GM12878 (cell line): Measurements from ENCODE around the gene CEND1. TPM values are rescaled to one million over a fixed set of nuclear protein-coding genes. Genes with fewer than 3 reads are reported as not detected.

Experiments
- ASH2L ChIP-seq: fragments of 300-600, 200-600 bp; sonication (generic); IDR thresholded peaks from 2 replicates; pipeline ENCODE4 v1.6.1; 2017; ENCODE audit warnings: low read depth, mild to moderate bottlenecking, borderline replicate concordance
- EGR1 ChIP-seq, 2 experiments: IDR thresholded peaks; 1 replicate in 1 of 2; 2 replicates in 1 of 2; pipeline ENCODE4 v1.6.1; 2011 to 2012; ENCODE audit warnings: low read depth in 2 of 2, low read length in 2 of 2, borderline replicate concordance in 1 of 2, mild to moderate bottlenecking in 1 of 2, moderate library complexity in 1 of 2
- EZH2 ChIP-seq: IDR thresholded peaks from 2 replicates; pipeline ENCODE4 v1.6.1; 2012; ENCODE audit warnings: low read depth, mild to moderate bottlenecking, control low read depth, inconsistent platforms, low read length, borderline replicate concordance; ENCODE audit not compliant: control insufficient read depth
- FOXM1 ChIP-seq: IDR thresholded peaks from 2 replicates; pipeline ENCODE4 v1.6.1; 2012; ENCODE audit warnings: low read depth, mild to moderate bottlenecking, inconsistent platforms, low read length, moderate library complexity
- GATAD2B ChIP-seq: fragments of 450-650 bp; conservative IDR thresholded peaks from 2 replicates; pipeline ENCODE4 v1.6.1; 2017; ENCODE audit warnings: low read depth, mild to moderate bottlenecking, moderate library complexity
- HDAC2 ChIP-seq: fragments of 200-600 bp; sonication (generic); IDR thresholded peaks from 2 replicates; pipeline ENCODE4 v1.6.1; 2017
- NFYA ChIP-seq: IDR thresholded peaks from 2 replicates; pipeline ENCODE4 v1.6.1; 2011; ENCODE audit warnings: low read depth, mild to moderate bottlenecking, low read length, improper control_type of control experiment, borderline replicate concordance
- NKRF ChIP-seq: fragments of 450-650 bp; conservative IDR thresholded peaks from 2 replicates; pipeline ENCODE4 v1.6.1; 2017; ENCODE audit warnings: mild to moderate bottlenecking, moderate library complexity
- PBX3 ChIP-seq: IDR thresholded peaks from 2 replicates; pipeline ENCODE4 v1.6.1; 2011; ENCODE audit warnings: mild to moderate bottlenecking, low read depth, low read length, moderate library complexity; ENCODE audit not compliant: insufficient replicate concordance
- RBBP5 ChIP-seq: fragments of 200-600 bp; sonication (generic); conservative IDR thresholded peaks from 2 replicates; pipeline ENCODE4 v1.6.1; 2016
- RELA ChIP-seq: fragments of 450-650 bp; IDR thresholded peaks from 2 replicates; pipeline ENCODE4 v1.8.0; 2014; ENCODE audit warnings: borderline replicate concordance; ENCODE audit not compliant: partially characterized antibody
- SIX5 ChIP-seq: IDR thresholded peaks from 2 replicates; pipeline ENCODE4 v1.6.1; 2011; ENCODE audit warnings: mild to moderate bottlenecking, low read depth, low read length, moderate library complexity; ENCODE audit not compliant: severe bottlenecking
- SMAD1 ChIP-seq: fragments of 450-650 bp; IDR thresholded peaks from 2 replicates; pipeline ENCODE4 v1.6.1; 2018; ENCODE audit warnings: mild to moderate bottlenecking, low read depth; ENCODE audit not compliant: partially characterized antibody
- SRF ChIP-seq, 2 experiments: IDR thresholded peaks; 2 replicates each; pipeline ENCODE4 v1.6.1; 2011; ENCODE audit warnings: low read depth in 2 of 2, low read length in 2 of 2, mild to moderate bottlenecking in 1 of 2, moderate library complexity in 1 of 2
- TARDBP ChIP-seq: IDR thresholded peaks from 2 replicates; pipeline ENCODE4 v1.6.1; 2016; ENCODE audit warnings: borderline replicate concordance
- TCF7 ChIP-seq: IDR thresholded peaks from 2 replicates; pipeline ENCODE4 v1.6.1; 2014; ENCODE audit warnings: antibody characterized with exemption, borderline replicate concordance
- polyA plus RNA-seq, 11 experiments: library from polyadenylated mRNA; depleted of rRNA in 4 of 11; unstranded in 6 of 11; stranded (reverse) in 5 of 11; fragments of >200 nt; fragmentation: Nextera tagmentation in 4 of 11; fragmentation: Illumina TruSeq in 1 of 11; extraction: Ambion mirVana in 4 of 11; extraction: Trizol in 1 of 11; gene quantifications; 1 replicate in 1 of 11; 2 replicates in 10 of 11; pipeline versions ENCODE4 v1.2.1 to v1.2.3, GENCODE V29; 2011 to 2016; ENCODE audit warnings: inconsistent platforms in 2 of 11, missing spikeins in 2 of 11, low read depth in 1 of 11
- total RNA-seq, 4 experiments: library from RNA; depleted of rRNA in 3 of 4; stranded (reverse); fragments of >200 nt in 3 of 4; fragmentation: Illumina TruSeq in 1 of 4; extraction: Trizol in 1 of 4; gene quantifications; 2 replicates each; pipeline versions ENCODE4 v1.2.1 to v1.2.3, GENCODE V29; 2013 to 2021
- TF ChIP-seq, protein P1 (sequence below): fragments of 450-650 bp; IDR thresholded peaks from 2 replicates; pipeline ENCODE4 v1.6.1; 2017; ENCODE audit warnings: mild to moderate bottlenecking, moderate library complexity
- TF ChIP-seq, protein P2 (sequence below): IDR thresholded peaks from 2 replicates; pipeline ENCODE4 v1.6.1; 2012; ENCODE audit warnings: mild to moderate bottlenecking, low read depth, low read length

The CEND1 gene
- total and polyA plus RNA-seq, 10 of the 15 experiments (the other 5 are each of a cell fraction or from before 2014, with no cell fraction given) = 0.31 to 13.6 (median 7.2) TPM; not detected in 1

GRCh38 chr11:809287-810039 is 19.6 kb upstream of the CEND1 start, which contains the start of gene RPLP2 (continued):
- TF ChIP-seq GATAD2B (peak; percentile 81), EZH2 (no peak), EGR1 (IDR thresholded peaks at IDR 0.05; ENCODE audit: borderline replicate concordance in 1 of 2, low read depth in 2 of 2, low read length in 2 of 2) (peak; percentile 81 to 95), RBBP5 (no peak), PBX3 (peak; percentile 42), ASH2L (no peak; the same call in 1 of the 2 replicates), NKRF (peak; percentile 88), TARDBP (peak; percentile 83), RELA (peak; percentile 66), HDAC2 (no peak), SMAD1 (no peak), SRF (IDR thresholded peaks at IDR 0.05; ENCODE audit: low read depth in 2 of 2, low read length in 2 of 2) (peak; percentile 39 to 84), TCF7 (no peak), FOXM1 (no peak), SIX5 (peak; percentile 86), NFYA (no peak)
- TF ChIP-seq, protein P1, sequence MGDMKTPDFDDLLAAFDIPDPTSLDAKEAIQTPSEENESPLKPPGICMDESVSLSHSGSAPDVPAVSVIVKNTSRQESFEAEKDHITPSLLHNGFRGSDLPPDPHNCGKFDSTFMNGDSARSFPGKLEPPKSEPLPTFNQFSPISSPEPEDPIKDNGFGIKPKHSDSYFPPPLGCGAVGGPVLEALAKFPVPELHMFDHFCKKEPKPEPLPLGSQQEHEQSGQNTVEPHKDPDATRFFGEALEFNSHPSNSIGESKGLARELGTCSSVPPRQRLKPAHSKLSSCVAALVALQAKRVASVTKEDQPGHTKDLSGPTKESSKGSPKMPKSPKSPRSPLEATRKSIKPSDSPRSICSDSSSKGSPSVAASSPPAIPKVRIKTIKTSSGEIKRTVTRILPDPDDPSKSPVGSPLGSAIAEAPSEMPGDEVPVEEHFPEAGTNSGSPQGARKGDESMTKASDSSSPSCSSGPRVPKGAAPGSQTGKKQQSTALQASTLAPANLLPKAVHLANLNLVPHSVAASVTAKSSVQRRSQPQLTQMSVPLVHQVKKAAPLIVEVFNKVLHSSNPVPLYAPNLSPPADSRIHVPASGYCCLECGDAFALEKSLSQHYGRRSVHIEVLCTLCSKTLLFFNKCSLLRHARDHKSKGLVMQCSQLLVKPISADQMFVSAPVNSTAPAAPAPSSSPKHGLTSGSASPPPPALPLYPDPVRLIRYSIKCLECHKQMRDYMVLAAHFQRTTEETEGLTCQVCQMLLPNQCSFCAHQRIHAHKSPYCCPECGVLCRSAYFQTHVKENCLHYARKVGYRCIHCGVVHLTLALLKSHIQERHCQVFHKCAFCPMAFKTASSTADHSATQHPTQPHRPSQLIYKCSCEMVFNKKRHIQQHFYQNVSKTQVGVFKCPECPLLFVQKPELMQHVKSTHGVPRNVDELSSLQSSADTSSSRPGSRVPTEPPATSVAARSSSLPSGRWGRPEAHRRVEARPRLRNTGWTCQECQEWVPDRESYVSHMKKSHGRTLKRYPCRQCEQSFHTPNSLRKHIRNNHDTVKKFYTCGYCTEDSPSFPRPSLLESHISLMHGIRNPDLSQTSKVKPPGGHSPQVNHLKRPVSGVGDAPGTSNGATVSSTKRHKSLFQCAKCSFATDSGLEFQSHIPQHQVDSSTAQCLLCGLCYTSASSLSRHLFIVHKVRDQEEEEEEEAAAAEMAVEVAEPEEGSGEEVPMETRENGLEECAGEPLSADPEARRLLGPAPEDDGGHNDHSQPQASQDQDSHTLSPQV = no peak
- TF ChIP-seq, protein P2, sequence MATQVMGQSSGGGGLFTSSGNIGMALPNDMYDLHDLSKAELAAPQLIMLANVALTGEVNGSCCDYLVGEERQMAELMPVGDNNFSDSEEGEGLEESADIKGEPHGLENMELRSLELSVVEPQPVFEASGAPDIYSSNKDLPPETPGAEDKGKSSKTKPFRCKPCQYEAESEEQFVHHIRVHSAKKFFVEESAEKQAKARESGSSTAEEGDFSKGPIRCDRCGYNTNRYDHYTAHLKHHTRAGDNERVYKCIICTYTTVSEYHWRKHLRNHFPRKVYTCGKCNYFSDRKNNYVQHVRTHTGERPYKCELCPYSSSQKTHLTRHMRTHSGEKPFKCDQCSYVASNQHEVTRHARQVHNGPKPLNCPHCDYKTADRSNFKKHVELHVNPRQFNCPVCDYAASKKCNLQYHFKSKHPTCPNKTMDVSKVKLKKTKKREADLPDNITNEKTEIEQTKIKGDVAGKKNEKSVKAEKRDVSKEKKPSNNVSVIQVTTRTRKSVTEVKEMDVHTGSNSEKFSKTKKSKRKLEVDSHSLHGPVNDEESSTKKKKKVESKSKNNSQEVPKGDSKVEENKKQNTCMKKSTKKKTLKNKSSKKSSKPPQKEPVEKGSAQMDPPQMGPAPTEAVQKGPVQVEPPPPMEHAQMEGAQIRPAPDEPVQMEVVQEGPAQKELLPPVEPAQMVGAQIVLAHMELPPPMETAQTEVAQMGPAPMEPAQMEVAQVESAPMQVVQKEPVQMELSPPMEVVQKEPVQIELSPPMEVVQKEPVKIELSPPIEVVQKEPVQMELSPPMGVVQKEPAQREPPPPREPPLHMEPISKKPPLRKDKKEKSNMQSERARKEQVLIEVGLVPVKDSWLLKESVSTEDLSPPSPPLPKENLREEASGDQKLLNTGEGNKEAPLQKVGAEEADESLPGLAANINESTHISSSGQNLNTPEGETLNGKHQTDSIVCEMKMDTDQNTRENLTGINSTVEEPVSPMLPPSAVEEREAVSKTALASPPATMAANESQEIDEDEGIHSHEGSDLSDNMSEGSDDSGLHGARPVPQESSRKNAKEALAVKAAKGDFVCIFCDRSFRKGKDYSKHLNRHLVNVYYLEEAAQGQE = no peak
